Neuronal stem cell (in vitro differentiated cells): ENCODE results near the gene GTSF1L.

Experiments used
- DNase-seq: peaks from one replicate; pipeline ENCODE4 v3.0.0-alpha.2; 2013; ENCODE audit warnings: low spot score
- H2AFZ ChIP-seq: one replicate; pipeline ENCODE4 v1.6.1; 2013; ENCODE audit warnings: mild to moderate bottlenecking, low read length, inconsistent platforms
- H2AK5ac ChIP-seq: 2 replicates; pipeline ENCODE4 v1.6.1; 2013; ENCODE audit warnings: low read depth, mild to moderate bottlenecking, inconsistent platforms, low read length, moderate library complexity, mixed read lengths
- H2BK120ac ChIP-seq: 2 replicates; pipeline ENCODE4 v1.6.1; 2013; ENCODE audit warnings: low read depth, mild to moderate bottlenecking, inconsistent platforms, low read length, moderate library complexity, mixed read lengths
- H2BK12ac ChIP-seq: one replicate; pipeline ENCODE4 v1.6.1; 2013; ENCODE audit warnings: low read length, inconsistent platforms
- H2BK15ac ChIP-seq: 2 replicates; pipeline ENCODE4 v1.6.1; 2013; ENCODE audit warnings: mild to moderate bottlenecking, low read length, inconsistent platforms, mixed read lengths
- H2BK5ac ChIP-seq: one replicate; pipeline ENCODE4 v1.6.1; 2013; ENCODE audit warnings: inconsistent platforms, mild to moderate bottlenecking, low read length, moderate library complexity
- H3K14ac ChIP-seq: one replicate; pipeline ENCODE4 v1.6.1; 2013; ENCODE audit warnings: low read length, inconsistent platforms
- H3K18ac ChIP-seq: 2 replicates; pipeline ENCODE4 v1.6.1; 2013; ENCODE audit warnings: low read length, inconsistent platforms
- H3K23ac ChIP-seq: 2 replicates; pipeline ENCODE4 v1.6.1; 2013; ENCODE audit warnings: low read depth, mild to moderate bottlenecking, mixed read lengths, low read length, inconsistent platforms; ENCODE audit not compliant: poor library complexity
- H3K27ac ChIP-seq: replicated peaks from 3 replicates; pipeline ENCODE4 v1.5.1; 2013; ENCODE audit warnings: low read length, inconsistent platforms
- H3K27me3 ChIP-seq, 3 experiments: 2 replicates each; pipeline ENCODE4 v1.6.1; 2013; ENCODE audit warnings: low read length in 3 of 3, mild to moderate bottlenecking in 2 of 3, inconsistent platforms in 1 of 3, low read depth in 1 of 3, mixed read lengths in 1 of 3, moderate library complexity in 1 of 3; ENCODE audit not compliant: control insufficient read depth in 3 of 3, insufficient read depth in 3 of 3
- H3K36me3 ChIP-seq, 2 donors: replicated peaks in 1 of 2; 2 replicates each; pipeline ENCODE4 v1.6.1; 2013; ENCODE audit warnings: low read length in 2 of 2; ENCODE audit not compliant: control insufficient read depth in 2 of 2, insufficient read depth in 2 of 2
- H3K4ac ChIP-seq: 2 replicates; pipeline ENCODE4 v1.6.1; 2013; ENCODE audit warnings: inconsistent platforms, mild to moderate bottlenecking, low read length, moderate library complexity
- H3K4me1 ChIP-seq, 2 donors: 1 replicate in 1 of 2; 2 replicates in 1 of 2; pipeline ENCODE4 v1.6.1; 2013; ENCODE audit warnings: low read length in 2 of 2, low read depth in 1 of 2; ENCODE audit not compliant: control insufficient read depth in 2 of 2, insufficient read depth in 1 of 2
- H3K4me2 ChIP-seq: one replicate; pipeline ENCODE4 v1.6.1; 2013; ENCODE audit warnings: mild to moderate bottlenecking, low read length, inconsistent platforms; ENCODE audit not compliant: insufficient read depth, poor library complexity, severe bottlenecking
- H3K4me3 ChIP-seq, 2 donors: 2 replicates each; pipeline ENCODE4 v1.5.1; 2013; ENCODE audit warnings: low read length in 2 of 2, mild to moderate bottlenecking in 2 of 2, inconsistent platforms in 1 of 2, moderate library complexity in 1 of 2
- H3K79me1 ChIP-seq: one replicate; pipeline ENCODE4 v1.6.1; 2013; ENCODE audit warnings: low read depth, mild to moderate bottlenecking, inconsistent platforms, low read length, moderate library complexity
- H3K9ac ChIP-seq: one replicate; pipeline ENCODE4 v1.6.1; 2013; ENCODE audit warnings: mild to moderate bottlenecking, low read depth, low read length, inconsistent platforms; ENCODE audit not compliant: poor library complexity
- H3K9me3 ChIP-seq, 2 donors: replicated peaks in 1 of 2; 2 replicates each; pipeline versions ENCODE3 to v1.6.1; 2013; ENCODE audit warnings: low read length in 2 of 2, mild to moderate bottlenecking in 2 of 2, inconsistent platforms in 1 of 2, low read depth in 1 of 2, mixed read lengths in 1 of 2, moderate library complexity in 1 of 2; ENCODE audit not compliant: control insufficient read depth in 2 of 2, insufficient read depth in 1 of 2
- H4K8ac ChIP-seq: one replicate; pipeline ENCODE4 v1.6.1; 2013; ENCODE audit warnings: low read depth, mild to moderate bottlenecking, inconsistent platforms, low read length, moderate library complexity
- H4K91ac ChIP-seq: one replicate; pipeline ENCODE4 v1.6.1; 2013; ENCODE audit warnings: low read length, low read depth, mild to moderate bottlenecking, inconsistent platforms; ENCODE audit not compliant: poor library complexity
- WGBS, 2 donors: extraction: QIAGEN DNeasy Blood & Tissue Kit; methylation state at CpG; one replicate each; pipeline ENCODE4 v1.1.7; 2013; ENCODE audit warnings: missing lambda C conversion rate in 2 of 2, mixed read lengths in 1 of 2; ENCODE audit not compliant: insufficient read length in 2 of 2, insufficient replicate concordance in 1 of 2; ENCODE audit errors: extremely low coverage in 2 of 2; 5-methylcytosine and 5-hydroxymethylcytosine counted together

Gene GTSF1L

GRCh38 chr20:43750774-43751166 lies 24.0 kb upstream of the GTSF1L start:
- Histone ChIP-seq H2BK5ac (no peak overlapping the region), H3K4me1 (peaks cover 0 to 6% of the 10 kb centered on the region in 2 donors), H3K4me2 (no peak overlapping the region), H3K4me3 (no peak overlapping the region), H3K79me1 (no peaks in the 10 kb centered on the region), H3K4ac (no peak overlapping the region), H2AFZ (no peak overlapping the region), H2BK15ac (no peak overlapping the region), H3K27me3 (peaks cover 0 to 15% (median 0%) of the 10 kb centered on the region in 3 experiments), H3K27ac (no peak overlapping the region), H3K9ac (no peak overlapping the region), H2BK120ac (no peak overlapping the region), H3K23ac (no peak overlapping the region), H3K14ac (no peak overlapping the region), H3K36me3 (no peaks in the 10 kb centered on the region), H4K8ac (no peak overlapping the region), H3K18ac (no peak overlapping the region), H3K9me3 (no peaks in the 10 kb centered on the region), H4K91ac (no peak overlapping the region), H2AK5ac (no peak overlapping the region), H2BK12ac (no peak overlapping the region)
- DNase-seq = no peak

DNA sequence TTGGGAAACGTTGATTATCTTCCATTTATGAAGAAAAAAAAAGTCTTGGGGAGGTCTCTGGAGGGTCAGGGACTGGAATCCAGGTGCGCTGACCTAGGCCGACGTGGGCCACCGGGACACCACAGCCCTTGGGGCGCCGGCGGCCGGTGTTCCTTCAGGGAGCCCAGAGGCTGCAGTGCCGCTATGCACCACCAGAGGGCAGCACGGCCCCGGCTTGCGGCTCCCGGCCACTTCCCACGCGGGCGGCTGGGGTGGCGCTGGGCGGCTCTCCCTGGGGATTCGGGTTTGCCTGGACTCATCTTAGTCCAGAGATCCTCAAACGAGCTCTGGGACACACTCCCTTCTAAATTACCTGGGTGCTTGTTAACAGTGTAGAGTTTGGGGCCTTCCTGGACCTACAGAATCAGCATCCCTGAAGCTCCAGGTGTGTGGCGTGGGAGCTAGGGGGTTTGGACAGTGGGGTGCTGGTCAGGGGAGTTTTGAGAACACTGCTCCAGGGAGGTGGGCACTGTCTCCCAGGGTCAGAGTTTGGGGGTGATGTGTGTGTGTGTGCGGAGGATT lies 23.0 kb upstream of the GTSF1L start:
- Histone ChIP-seq H3K4me1 (peaks cover 0 to 9% of the 10 kb centered on the region in 2 donors), H4K8ac (no peak overlapping the region), H3K9ac (no peak overlapping the region), H2BK120ac (no peak overlapping the region), H3K14ac (no peak overlapping the region), H3K9me3 (no peaks in the 10 kb centered on the region), H3K4ac (no peak overlapping the region), H3K18ac (peak overlapping the region; percentile 77), H2BK5ac (no peak overlapping the region), H2BK15ac (no peak overlapping the region), H3K4me3 (no peak overlapping the region), H3K23ac (no peak overlapping the region), H3K27me3 (peaks cover 0 to 15% (median 0%) of the 10 kb centered on the region in 3 experiments), H2AFZ (no peak overlapping the region), H2BK12ac (no peak overlapping the region), H2AK5ac (peak overlapping the region; percentile 5), H3K4me2 (peak overlapping the region; percentile 33), H3K27ac (no peak overlapping the region), H3K79me1 (no peaks in the 10 kb centered on the region), H3K36me3 (no peaks in the 10 kb centered on the region), H4K91ac (no peak overlapping the region)
- DNase-seq = peak; percentile 70
- WGBS, 2 donors = no CpG with 5 or more reads among the region's 23 CpGs

GRCh38 chr20:43748274-43748673 lies 21.5 kb upstream of the GTSF1L start:
- no peak overlapping the region for H3K18ac ChIP-seq
- H3K4ac ChIP-seq = no peak overlapping the region
- no peak overlapping the region for H4K8ac ChIP-seq
- H2BK5ac ChIP-seq = no peak overlapping the region
- no peaks in the 10 kb centered on the region for H3K9me3 ChIP-seq
- H4K91ac ChIP-seq = no peak overlapping the region
- no peak for DNase-seq
- H3K4me2 ChIP-seq = no peak overlapping the region
- no peak overlapping the region for H3K27ac ChIP-seq
- H3K79me1 ChIP-seq = no peaks in the 10 kb centered on the region
- no peak overlapping the region for H2BK120ac ChIP-seq
- no CpG with 5 or more reads among the region's 1 CpG for WGBS, 2 donors
- H2BK15ac ChIP-seq = no peak overlapping the region
- peaks cover 0 to 15% (median 0%) of the 10 kb centered on the region in 3 experiments for H3K27me3 ChIP-seq
- H3K14ac ChIP-seq = no peak overlapping the region
- peaks cover 0 to 9% of the 10 kb centered on the region in 2 donors for H3K4me1 ChIP-seq
- no peak overlapping the region for H2AFZ ChIP-seq
- no peak overlapping the region for H2BK12ac ChIP-seq
- H3K23ac ChIP-seq = no peak overlapping the region
- no peak overlapping the region for H3K4me3 ChIP-seq
- H3K36me3 ChIP-seq = no peaks in the 10 kb centered on the region
- no peak overlapping the region for H2AK5ac ChIP-seq
- no peak overlapping the region for H3K9ac ChIP-seq

DNA sequence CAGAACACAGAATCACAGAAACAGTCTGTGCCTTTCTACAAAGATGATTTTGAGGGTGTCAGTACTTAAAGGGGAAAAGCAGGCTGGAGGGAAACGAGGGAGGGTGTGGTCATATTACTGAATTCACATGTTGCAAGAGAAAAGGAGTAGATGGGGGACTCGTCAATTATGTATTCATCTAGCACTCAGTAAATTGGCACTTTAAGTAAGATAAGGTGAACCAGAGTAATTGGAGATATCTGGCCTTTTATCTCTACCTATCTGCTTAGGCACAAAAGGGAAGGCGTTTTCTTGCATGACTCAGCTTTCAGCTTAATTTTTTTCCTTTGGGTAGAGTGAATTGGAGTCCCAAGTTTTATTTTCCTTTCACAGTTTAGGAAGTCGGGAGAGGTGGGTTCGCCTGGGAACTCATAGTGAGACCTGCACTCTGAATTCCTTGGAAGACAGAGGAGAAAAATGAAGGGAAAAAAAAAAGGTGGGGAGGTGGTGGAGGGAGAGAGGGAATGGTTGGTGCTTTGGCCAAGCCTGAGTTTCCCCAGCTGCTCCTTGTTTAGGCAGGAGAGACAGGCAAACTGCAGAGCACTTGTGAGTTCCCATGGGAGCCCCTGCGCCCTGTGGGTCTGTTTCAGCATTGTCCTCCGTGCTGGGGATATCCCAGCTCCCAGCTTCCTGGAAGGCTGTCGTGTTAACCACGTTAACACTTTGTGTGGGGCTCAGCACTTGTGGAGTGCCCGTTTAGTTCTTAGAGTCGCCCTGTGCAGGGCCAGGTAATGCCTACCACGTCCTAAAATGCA lies 19.7 kb upstream of the GTSF1L start:
- Histone ChIP-seq H3K14ac (no peak overlapping the region), H2BK15ac (no peak overlapping the region), H2BK120ac (no peak overlapping the region), H4K91ac (no peak overlapping the region), H3K4me1 (peaks cover 0 to 9% of the 10 kb centered on the region in 2 donors), H3K4ac (no peak overlapping the region), H3K4me2 (no peak overlapping the region), H3K23ac (no peak overlapping the region), H3K79me1 (no peaks in the 10 kb centered on the region), H3K9me3 (no peaks in the 10 kb centered on the region), H4K8ac (no peak overlapping the region), H3K9ac (no peak overlapping the region), H3K4me3 (no peak overlapping the region), H3K36me3 (no peaks in the 10 kb centered on the region), H2AK5ac (no peak overlapping the region), H2AFZ (no peak overlapping the region), H2BK12ac (no peak overlapping the region), H2BK5ac (no peak overlapping the region), H3K18ac (peak overlapping the region; percentile 58), H3K27me3 (peaks cover 0 to 15% (median 0%) of the 10 kb centered on the region in 3 experiments), H3K27ac (no peak overlapping the region)
- no CpG with 5 or more reads among the region's 12 CpGs for WGBS, 2 donors
- no peak for DNase-seq
